ENCODE data around the gene SPTBN2.
A peak's percentile ranks its signal among the peaks of the same experiment; 100 is the strongest.

Gene SPTBN2

GRCh38 chr11:66728693-66729385 is at the start of gene SPTBN2:
TSS of gene SPTBN2 (minus strand) at chr11:66729216. CDS start at chr11:66721240, 7,976 bp downstream.
- no peak for DNase-seq (ENCODE audit: low read depth in 2 of 2)

- DNase-seq (ENCODE audit: low read depth in 2 of 2): no peak
These were observed 39.8 kb upstream of the SPTBN2 start for GRCh38 chr11:66768818-66769217.

- DNase-seq (ENCODE audit: low read depth in 2 of 2): no peak
These were observed 39.1 kb upstream of the SPTBN2 start for GRCh38 chr11:66768088-66768521.

DNA sequence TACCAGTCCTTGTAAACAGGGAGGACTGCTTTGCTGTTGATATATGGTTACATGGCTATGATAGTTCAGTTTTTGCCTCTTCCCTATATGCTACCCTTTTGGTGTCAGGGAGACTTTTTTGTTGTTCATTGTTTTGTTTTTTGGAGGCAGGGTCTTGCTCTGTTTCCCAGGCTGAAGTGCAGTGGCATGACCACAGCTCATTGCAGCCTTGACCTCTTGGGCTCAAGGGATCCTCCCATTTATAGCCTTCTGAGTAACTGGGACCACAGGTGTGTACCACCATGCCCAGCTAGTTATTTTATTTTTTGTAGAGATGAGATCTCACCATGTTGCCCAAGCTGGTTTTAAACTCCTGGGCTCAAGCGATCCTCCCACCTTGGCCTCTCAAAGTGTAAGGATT is 38.6 kb upstream of the SPTBN2 start:
- DNase-seq (ENCODE audit: low read depth in 2 of 2): no peak

GRCh38 chr11:66766681-66767080 is 37.7 kb upstream of the SPTBN2 start:
- no peak for DNase-seq (ENCODE audit: low read depth in 2 of 2)

DNA sequence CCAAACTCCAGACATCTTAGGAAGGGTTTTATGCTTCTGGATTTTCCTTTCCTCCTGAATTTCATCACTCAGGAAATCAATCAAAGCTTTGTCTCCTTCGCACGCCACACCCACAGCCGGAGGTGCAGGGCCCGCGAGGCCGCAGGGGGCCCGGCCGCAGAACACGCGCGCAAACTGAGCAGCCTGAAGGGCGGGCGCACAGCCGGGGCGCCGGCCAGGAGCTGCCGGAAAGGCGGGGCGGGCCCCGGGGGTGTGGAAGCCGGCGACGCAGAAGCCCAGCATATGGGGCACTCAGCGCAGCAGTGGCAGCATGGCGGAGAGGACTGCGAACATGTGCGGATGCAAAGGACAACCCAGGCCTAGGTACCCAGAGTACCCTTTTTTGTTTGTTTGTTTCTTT is 33.1 kb upstream of the SPTBN2 start:
- DNase-seq (ENCODE audit: low read depth in 2 of 2): no peak

DNA sequence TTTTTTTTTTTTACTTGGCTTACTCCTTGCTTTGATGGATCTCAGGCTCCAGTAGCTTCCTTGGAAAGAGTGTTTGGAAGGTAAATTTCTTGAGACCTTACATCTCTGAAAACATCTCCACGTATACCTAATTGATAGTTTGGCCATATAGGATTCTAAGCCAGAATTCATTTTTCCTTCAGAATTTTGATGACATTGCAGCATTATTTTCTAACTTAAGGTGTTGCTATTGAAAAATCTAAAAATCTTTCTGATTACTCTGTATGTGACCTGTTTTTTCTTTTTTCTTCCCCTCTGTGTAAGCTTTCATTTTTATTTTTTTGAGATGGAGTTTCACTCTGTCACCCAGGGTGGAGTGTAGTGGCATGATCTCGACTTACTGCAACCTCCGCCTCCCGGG is 23.1 kb upstream of the SPTBN2 start:
- DNase-seq (ENCODE audit: low read depth in 2 of 2): no peak

GRCh38 chr11:66749091-66749490 is 20.1 kb upstream of the SPTBN2 start:
- DNase-seq (ENCODE audit: low read depth in 2 of 2): no peak

GRCh38 chr11:66747480-66747879 is 18.5 kb upstream of the SPTBN2 start:
- DNase-seq (ENCODE audit: low read depth in 2 of 2): no peak

- DNase-seq (ENCODE audit: low read depth in 2 of 2): peak in 1 of 2 donors; percentile 43
These were observed 16.6 kb upstream of the SPTBN2 start for GRCh38 chr11:66745356-66746235.

DNA sequence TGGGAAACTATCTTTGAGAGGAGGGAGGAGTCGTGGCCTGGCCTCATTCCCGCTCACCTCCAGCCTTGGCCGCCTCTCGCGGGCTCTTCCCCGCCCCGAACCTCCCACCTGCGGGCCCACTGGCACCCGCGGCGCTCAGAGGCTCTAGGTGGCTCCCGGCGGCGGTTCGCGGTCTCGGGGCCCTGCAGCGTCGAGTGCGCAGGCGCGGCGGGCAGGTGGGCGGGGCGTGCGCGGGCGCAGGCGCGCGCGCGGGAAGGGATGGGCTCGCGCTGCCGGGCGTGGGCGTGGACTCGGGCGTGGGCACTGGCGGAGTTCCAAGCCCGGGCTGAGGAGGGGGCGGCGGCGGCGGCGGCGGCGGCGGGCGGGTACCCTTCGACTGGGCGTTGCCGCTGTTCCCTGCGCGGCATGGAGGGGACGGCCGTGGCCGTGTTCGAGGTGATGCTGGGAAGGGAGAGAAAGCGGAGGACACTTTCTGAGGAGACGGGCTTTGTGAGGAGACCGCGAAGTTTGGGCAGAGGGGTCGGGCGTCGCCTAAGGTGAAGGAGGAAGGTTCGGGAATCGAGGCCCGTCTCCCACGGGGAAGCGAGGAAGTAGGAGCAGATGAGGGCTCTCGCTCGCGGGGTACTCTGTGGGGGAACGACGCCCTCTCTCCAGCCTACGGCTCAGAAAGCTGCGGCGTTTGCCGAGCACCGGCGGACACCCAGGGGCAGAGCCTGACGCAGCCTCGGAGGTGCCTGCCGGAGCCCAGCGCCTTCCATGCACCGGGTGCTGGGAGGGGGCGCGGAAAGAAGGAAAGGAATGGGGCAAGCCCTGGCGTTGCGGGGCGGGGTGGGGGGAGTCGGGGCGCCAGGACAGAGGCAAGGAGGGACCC is 15.7 kb upstream of the SPTBN2 start:
- DNase-seq (ENCODE audit: low read depth in 2 of 2): peak; percentile 78 to 80

GRCh38 chr11:66743271-66743968 is 14.4 kb upstream of the SPTBN2 start:
- DNase-seq (ENCODE audit: low read depth in 2 of 2): no peak

DNA sequence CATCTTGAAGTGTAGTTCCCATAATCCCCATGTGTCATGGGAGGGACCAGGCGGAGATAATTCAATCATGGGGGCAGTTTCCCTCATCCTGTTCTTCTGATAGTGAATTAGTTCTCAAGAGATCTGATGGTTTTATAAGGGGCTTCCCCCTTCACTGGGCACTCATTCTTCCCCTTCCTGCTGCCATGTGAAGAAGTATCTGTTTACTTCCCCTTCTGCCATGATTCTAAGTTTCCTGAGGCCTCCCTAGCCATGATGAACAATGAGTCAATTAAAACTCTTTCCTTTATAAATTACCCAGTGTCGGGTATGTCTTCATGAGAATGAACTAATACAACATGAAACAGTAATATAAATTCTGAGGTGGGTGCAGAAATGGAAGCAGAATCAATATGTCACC is 12.1 kb upstream of the SPTBN2 start:
- DNase-seq (ENCODE audit: low read depth in 2 of 2): no peak

DNA sequence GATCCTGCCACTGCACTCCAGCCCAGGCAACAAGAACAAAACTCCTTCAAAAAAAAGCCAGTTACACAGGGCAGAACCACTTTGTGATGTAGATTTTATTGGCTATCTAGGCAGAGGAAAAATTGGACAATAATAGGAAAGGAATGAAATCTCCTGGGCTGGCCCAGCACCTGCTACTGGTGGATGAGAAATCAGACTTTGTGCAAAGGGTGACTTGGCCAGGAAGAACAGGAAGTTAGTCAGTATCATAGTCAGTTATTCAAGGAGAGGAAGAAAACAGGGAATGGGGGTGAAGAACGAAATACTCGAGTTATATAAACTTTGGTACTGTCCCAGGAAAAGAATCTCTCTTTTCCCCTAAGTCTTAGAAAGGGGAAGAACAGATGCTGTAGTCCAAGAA is 11.0 kb upstream of the SPTBN2 start:
- no peak for DNase-seq (ENCODE audit: low read depth in 2 of 2)

DNA sequence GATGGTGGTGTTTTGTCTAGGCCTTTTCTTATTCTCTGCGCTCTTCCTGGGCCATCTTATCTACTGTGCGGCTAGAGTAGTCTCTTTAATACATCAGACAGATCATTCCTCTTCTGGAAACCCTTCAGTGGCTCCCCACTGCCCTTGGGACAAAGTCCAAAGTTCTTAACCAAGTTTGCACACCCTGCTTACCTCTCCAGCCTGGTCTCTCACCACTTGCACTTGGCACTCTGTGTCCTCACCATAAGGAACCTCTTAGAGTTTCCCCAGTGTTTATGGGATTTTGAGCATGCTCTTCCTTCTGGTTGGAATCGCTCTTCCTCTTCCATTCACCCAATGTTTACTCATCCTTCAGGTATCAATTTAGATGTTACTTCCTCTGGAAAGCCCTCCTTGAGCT is 5.2 kb upstream of the SPTBN2 start:
- DNase-seq (ENCODE audit: low read depth in 2 of 2): no peak

DNA sequence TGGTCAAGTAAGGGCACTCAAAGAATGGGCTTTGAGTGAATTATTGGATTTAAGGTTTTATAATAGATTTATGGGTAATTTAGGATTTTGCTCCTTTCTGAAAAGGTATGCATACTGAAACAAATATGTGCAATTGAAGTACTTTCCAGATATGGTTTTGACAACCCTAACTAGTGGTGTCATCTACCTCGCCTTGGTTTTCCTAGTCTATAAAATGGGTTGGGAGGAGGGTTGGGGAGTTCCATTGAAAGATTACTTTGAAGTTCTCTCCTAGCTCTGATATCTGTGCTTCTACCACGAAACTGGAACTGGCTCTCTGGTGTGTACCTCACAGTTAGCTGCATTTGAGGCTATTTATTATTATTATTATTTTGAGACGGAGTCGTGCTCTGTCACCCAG is 431 bp upstream of the SPTBN2 start:
- DNase-seq (ENCODE audit: low read depth in 2 of 2): no peak

DNA sequence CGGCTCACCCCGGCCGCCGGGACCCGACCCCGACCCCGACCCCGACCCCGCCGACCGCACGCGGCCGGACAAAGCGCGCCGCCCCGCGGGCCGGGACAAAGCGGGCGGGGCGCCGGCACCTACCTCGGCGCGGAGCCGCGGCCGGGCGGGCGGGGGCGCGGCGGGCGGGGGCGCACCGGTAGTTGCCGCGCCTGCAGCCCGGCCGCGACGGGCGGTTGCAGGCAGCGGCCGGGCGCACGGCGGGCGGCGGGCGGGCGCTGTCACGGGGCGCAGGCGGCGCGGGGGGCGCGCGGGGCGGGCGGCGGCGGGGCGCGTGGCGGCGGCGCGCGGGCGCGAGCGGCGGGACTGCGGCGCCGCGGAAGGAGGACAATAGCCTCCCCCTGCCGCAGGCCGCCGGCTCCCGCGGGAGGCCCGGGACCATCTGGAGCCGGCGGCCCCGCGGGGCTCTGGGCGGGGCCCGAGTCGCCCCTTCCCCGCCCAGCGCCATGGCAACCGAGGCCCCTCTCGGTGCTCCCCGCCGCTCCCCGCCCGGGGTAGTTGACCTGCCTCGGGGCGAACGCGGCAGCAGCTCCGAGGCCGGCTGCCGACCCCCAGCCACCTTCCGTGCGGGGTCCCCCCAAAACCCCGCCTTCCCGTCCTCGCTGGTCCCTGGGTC is 851 bp downstream of the SPTBN2 start:
- DNase-seq (ENCODE audit: low read depth in 2 of 2): no peak

GRCh38 chr11:66727282-66728037 is 1.6 kb downstream of the SPTBN2 start:
- DNase-seq (ENCODE audit: low read depth in 2 of 2): no peak

- no peak for DNase-seq (ENCODE audit: low read depth in 2 of 2)
These were observed 3.4 kb downstream of the SPTBN2 start for GRCh38 chr11:66725647-66726046.

- no peak for DNase-seq (ENCODE audit: low read depth in 2 of 2)
These were observed 3.9 kb downstream of the SPTBN2 start for GRCh38 chr11:66725114-66725513.

Measured in activated CD4-positive, alpha-beta T cell treated with anti-CD3 and anti-CD28 coated beads for 24 hours (primary cell).